ENCODE data around the gene PPM1F.
"Not testable (repeated sequence)": the region's sequence is repeated elsewhere in the genome, so short reads cannot be mapped to it uniquely, and the experiment has no call there.

PPM1F gene

GRCh38 chr22:21945453-21946261, 7.0 kb downstream of the PPM1F start:
- no peak for DNase-seq
- Mint-ChIP-seq H3K27me3 (peaks cover 5% of the 10 kb centered on the region), H3K4me1 (peaks cover 17% of the 10 kb centered on the region), H3K9me3 (no peaks in the 10 kb centered on the region), H3K36me3 (no peaks in the 10 kb centered on the region), H3K4me3 (no peak overlapping the region), H3K27ac (no peak overlapping the region)
- CTCF ChIA-PET = no interaction called here

- H3K4me3 Mint-ChIP-seq = no peak overlapping the region
- H3K27ac Mint-ChIP-seq = no peak overlapping the region
- no peaks in the 10 kb centered on the region for H3K36me3 Mint-ChIP-seq
- peaks cover 22% of the 10 kb centered on the region for H3K4me1 Mint-ChIP-seq
- H3K27me3 Mint-ChIP-seq = peaks cover under 1% of the 10 kb centered on the region
- DNase-seq = no peak
- no peaks in the 10 kb centered on the region for H3K9me3 Mint-ChIP-seq
- CTCF ChIA-PET = interaction anchor here (0.6 to 1.0 kb wide), 2 partner anchors 8 to 1179 kb away, joined by 4 to 5 read pairs; partner anchors contain the start of gene PPM1F
Measured at GRCh38 chr22:21944871-21945270, 7.8 kb downstream of the PPM1F start.

DNA sequence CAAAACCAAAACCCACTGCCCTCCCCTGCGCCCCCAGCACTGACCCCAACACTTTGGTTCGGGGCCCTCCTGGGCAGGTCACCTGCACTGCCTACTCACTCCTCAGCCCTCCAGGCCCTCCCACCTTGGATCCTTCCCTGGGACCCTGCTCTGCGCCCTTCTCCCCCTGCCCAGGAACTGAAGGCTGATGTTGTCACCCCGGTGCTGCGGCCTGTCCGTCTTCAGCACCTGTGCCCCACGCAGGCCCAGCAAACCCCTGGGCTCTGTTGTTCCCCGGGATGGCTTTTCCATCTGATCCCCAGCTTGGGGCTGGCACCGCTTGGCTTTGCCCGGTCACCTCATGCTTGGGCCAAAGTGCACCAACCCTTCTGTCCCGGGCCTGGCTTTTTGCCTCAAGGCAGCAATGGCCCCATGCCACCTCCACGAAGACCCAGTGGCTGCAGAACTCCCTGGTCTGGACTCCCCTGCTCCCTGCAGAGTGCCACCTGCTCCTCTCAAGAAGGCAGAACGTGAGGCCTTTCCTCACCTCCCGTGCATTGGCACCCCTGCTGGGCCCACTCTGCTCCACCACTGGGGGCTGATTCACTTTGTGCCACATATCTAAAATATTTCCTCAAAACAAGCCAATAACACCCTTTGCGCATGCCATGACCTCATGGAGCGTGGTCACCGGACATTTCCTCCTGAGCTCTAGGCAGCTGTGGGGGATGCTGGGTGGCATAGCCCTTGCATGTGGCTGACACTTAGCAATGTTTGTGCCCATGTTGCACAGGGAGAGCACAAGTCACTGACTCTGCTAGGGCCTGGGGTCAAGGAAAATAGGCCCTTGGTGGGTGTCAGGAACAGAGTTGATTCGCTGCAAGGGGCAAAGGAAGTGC, 8.8 kb downstream of the PPM1F start:
- Mint-ChIP-seq H3K4me1 (peaks cover 32% of the 10 kb centered on the region), H3K9me3 (no peaks in the 10 kb centered on the region), H3K4me3 (no peak overlapping the region), H3K27ac (no peak overlapping the region), H3K27me3 (no peaks in the 10 kb centered on the region), H3K36me3 (peaks cover 2% of the 10 kb centered on the region)
- no peak for DNase-seq
- CTCF ChIA-PET = interaction anchor here (0.6 to 2.3 kb wide), 3 partner anchors 9 to 1180 kb away, joined by 4 to 7 read pairs (median 5); partner anchors contain the start of gene PPM1F

DNA sequence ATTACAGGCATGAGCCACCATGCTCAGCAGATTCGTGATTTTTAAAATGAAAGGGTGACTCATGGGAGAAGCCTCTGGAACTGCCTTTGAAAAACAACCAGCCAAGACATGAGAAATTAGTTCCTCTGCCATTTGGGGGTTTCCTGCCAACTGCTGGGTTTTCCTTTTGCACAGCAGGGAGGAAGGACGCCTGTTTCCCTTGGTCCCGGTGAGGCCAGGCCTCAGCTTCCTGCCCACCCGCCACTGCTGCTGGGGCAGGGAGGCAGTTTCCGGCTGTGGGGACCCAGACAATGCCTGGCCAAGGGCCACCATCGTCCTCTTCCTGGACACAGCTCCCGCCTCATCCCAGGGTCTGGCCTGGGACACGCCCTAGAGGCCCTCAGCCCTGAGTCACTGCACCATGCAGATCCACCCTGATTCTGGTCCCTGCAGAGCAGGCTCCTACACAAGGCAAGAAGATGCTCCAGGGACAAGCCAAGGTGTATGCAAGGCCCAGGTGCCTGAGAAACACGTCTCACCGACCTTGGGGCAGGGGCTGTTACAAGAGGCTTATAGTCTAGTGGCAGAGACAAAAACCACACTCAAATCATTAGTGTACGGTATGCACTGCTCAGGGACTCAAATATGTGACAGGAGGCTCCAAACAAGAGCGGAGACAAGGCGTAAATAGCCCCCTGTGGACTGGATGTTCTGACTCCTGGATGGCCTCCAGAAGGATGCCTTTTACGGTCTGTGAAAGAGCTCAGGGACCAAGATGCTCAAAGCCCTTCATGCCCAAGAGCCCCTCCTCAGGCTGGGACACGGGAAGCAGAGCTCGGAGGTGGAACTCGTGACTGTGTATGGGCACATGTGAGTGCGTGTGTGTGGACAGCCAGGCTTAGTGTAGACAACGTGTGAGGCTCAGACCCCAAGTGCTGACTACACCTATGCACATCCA, 10.0 kb downstream of the PPM1F start:
- CTCF ChIA-PET = interaction anchor here (2.3 kb wide), 1 partner anchor 10 kb away, joined by 7 read pairs; the partner anchor contains the start of gene PPM1F
- Mint-ChIP-seq H3K27ac (peak overlapping the region; percentile 72), H3K4me3 (no peak overlapping the region), H3K4me1 (peaks cover 44% of the 10 kb centered on the region), H3K36me3 (peaks cover 2% of the 10 kb centered on the region), H3K9me3 (no peaks in the 10 kb centered on the region), H3K27me3 (no peaks in the 10 kb centered on the region)
- no peak for DNase-seq

- no peak for DNase-seq
- H3K27me3 Mint-ChIP-seq = no peaks in the 10 kb centered on the region
- H3K36me3 Mint-ChIP-seq = peaks cover 2% of the 10 kb centered on the region
- CTCF ChIA-PET = interaction anchor here (2.3 kb wide), 1 partner anchor 11 kb away, joined by 7 read pairs; the partner anchor contains the start of gene PPM1F
- no peak overlapping the region for H3K27ac Mint-ChIP-seq
- H3K4me3 Mint-ChIP-seq = no peak overlapping the region
- no peaks in the 10 kb centered on the region for H3K9me3 Mint-ChIP-seq
- peaks cover 47% of the 10 kb centered on the region for H3K4me1 Mint-ChIP-seq
Measured at GRCh38 chr22:21941921-21942320, 10.7 kb downstream of the PPM1F start.

GRCh38 chr22:21940521-21940920, 12.1 kb downstream of the PPM1F start:
- Mint-ChIP-seq H3K4me3 (no peak overlapping the region), H3K27ac (no peak overlapping the region), H3K4me1 (peaks cover 50% of the 10 kb centered on the region), H3K9me3 (no peaks in the 10 kb centered on the region), H3K27me3 (no peaks in the 10 kb centered on the region), H3K36me3 (peaks cover 2% of the 10 kb centered on the region)
- CTCF ChIA-PET = interaction anchor here (1.3 to 5.8 kb wide), 2 partner anchors 13 to 227 kb away, joined by 4 to 46 read pairs; partner anchors contain the start of gene PPM1F
- no peak for DNase-seq

- DNase-seq, H3K4me3 Mint-ChIP-seq, H3K36me3 Mint-ChIP-seq, H3K9me3 Mint-ChIP-seq, H3K27me3 Mint-ChIP-seq, H3K27ac Mint-ChIP-seq: not testable (repeated sequence)
- peaks cover 50% of the 10 kb centered on the region for H3K4me1 Mint-ChIP-seq
- CTCF ChIA-PET = interaction anchor here (1.3 to 5.8 kb wide), 3 partner anchors 13 to 227 kb away, joined by 3 to 46 read pairs (median 4); partner anchors contain the start of gene PPM1F
Measured at GRCh38 chr22:21939935-21940334, 12.7 kb downstream of the PPM1F start.

GRCh38 chr22:21939461-21939913, 13.2 kb downstream of the PPM1F start:
- H3K27ac Mint-ChIP-seq = no peak overlapping the region
- CTCF ChIA-PET = interaction anchor here (1.3 to 5.8 kb wide), 4 partner anchors 10 to 226 kb away, joined by 3 to 46 read pairs (median 15); partner anchors contain the start of gene PPM1F
- H3K9me3 Mint-ChIP-seq = no peaks in the 10 kb centered on the region
- no peak for DNase-seq
- H3K4me1 Mint-ChIP-seq = peaks cover 50% of the 10 kb centered on the region
- H3K4me3 Mint-ChIP-seq = no peak overlapping the region
- peaks cover 2% of the 10 kb centered on the region for H3K36me3 Mint-ChIP-seq
- H3K27me3 Mint-ChIP-seq = no peaks in the 10 kb centered on the region

- no peak overlapping the region for H3K4me3 Mint-ChIP-seq
- CTCF ChIA-PET = interaction anchor here (0.8 to 5.8 kb wide), 7 partner anchors 10 to 159 kb away, joined by 3 to 46 read pairs (median 4); partner anchors contain the start of gene PPM1F
- no peaks in the 10 kb centered on the region for H3K27me3 Mint-ChIP-seq
- peaks cover 50% of the 10 kb centered on the region for H3K4me1 Mint-ChIP-seq
- H3K9me3 Mint-ChIP-seq = no peaks in the 10 kb centered on the region
- H3K36me3 Mint-ChIP-seq = peaks cover 2% of the 10 kb centered on the region
- no peak overlapping the region for H3K27ac Mint-ChIP-seq
- no peak for DNase-seq
Measured at GRCh38 chr22:21938906-21939305, 13.7 kb downstream of the PPM1F start.

GRCh38 chr22:21938071-21938822, 14.4 kb downstream of the PPM1F start:
- H3K9me3 Mint-ChIP-seq = no peaks in the 10 kb centered on the region
- CTCF ChIA-PET = interaction anchor here (0.8 to 5.8 kb wide), 13 partner anchors 11 to 240 kb away, joined by 3 to 46 read pairs (median 3); partner anchors contain the start of gene PPM1F
- no peaks in the 10 kb centered on the region for H3K27me3 Mint-ChIP-seq
- H3K4me3 Mint-ChIP-seq = peak overlapping the region; percentile 67
- peak overlapping the region; percentile 60 for H3K27ac Mint-ChIP-seq
- H3K36me3 Mint-ChIP-seq = peaks cover 2% of the 10 kb centered on the region
- peak; percentile 94 for DNase-seq
- H3K4me1 Mint-ChIP-seq = peaks cover 50% of the 10 kb centered on the region

DNA sequence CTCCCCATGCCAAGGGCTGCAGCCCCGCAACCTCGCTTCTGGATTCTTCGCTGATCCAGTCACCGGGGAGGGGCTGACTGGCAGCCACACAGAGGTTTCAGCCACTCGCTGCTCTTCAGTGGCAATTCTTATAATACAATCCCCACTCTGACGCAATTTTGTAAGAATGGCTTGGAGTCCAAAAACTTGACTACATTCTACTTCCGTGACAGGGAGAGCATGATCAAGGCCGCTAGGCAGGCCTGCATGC, 14.9 kb downstream of the PPM1F start:
- DNase-seq = no peak
- Mint-ChIP-seq H3K27ac (peak overlapping the region; percentile 60), H3K9me3 (no peaks in the 10 kb centered on the region), H3K27me3 (no peaks in the 10 kb centered on the region), H3K36me3 (peaks cover 4% of the 10 kb centered on the region), H3K4me3 (peak overlapping the region; percentile 67), H3K4me1 (peaks cover 50% of the 10 kb centered on the region)
- CTCF ChIA-PET = interaction anchor here (1.2 to 5.8 kb wide), 9 partner anchors 12 to 239 kb away, joined by 3 to 46 read pairs (median 4); partner anchors contain the start of gene PPM1F

- Mint-ChIP-seq H3K4me1 (peaks cover 45% of the 10 kb centered on the region), H3K9me3 (no peaks in the 10 kb centered on the region), H3K27me3 (no peaks in the 10 kb centered on the region), H3K27ac (peak overlapping the region; percentile 60), H3K4me3 (no peak overlapping the region), H3K36me3 (peaks cover 6% of the 10 kb centered on the region)
- CTCF ChIA-PET = interaction anchor here (1.2 to 5.8 kb wide), 9 partner anchors 11 to 239 kb away, joined by 3 to 46 read pairs (median 4); partner anchors contain the start of gene PPM1F
- DNase-seq = no peak
Measured at GRCh38 chr22:21937041-21937820, 15.4 kb downstream of the PPM1F start.

All from activated naive CD4-positive, alpha-beta T cell treated with anti-CD3 and anti-CD28 coated beads, Interleukin-2, amount 10 ng/mL, durations not matched to agents 7 days and 5 days (primary cell).